NOMO-1 (cell line): ENCODE results near the gene SFXN3.
"Not testable (repeated sequence)": the region's sequence is repeated elsewhere in the genome, so short reads cannot be mapped to it uniquely, and the experiment has no call there.

Experiments used
- DNase-seq, 2 experiments: peaks; one replicate each; lab custom pipeline; 2025; ENCODE audit not compliant: unreplicated experiment in 2 of 2; lab: John Stamatoyannopoulos, UW

SFXN3 gene

GRCh38 chr10:101034404-101034803, 3.4 kb downstream of the SFXN3 start:
- DNase-seq: not testable (repeated sequence)

- DNase-seq: no peak
Observed at GRCh38 chr10:101035314-101035713, 4.3 kb downstream of the SFXN3 start.

GRCh38 chr10:101035916-101036702, 5.1 kb downstream of the SFXN3 start:
- no peak for DNase-seq

- no peak for DNase-seq
Observed at GRCh38 chr10:101036726-101037125, 5.7 kb downstream of the SFXN3 start.

- no peak for DNase-seq
Observed at GRCh38 chr10:101038484-101038883, 7.5 kb downstream of the SFXN3 start.

GRCh38 chr10:101040061-101040460, 9.0 kb downstream of the SFXN3 start:
- DNase-seq: no peak

- no peak for DNase-seq
Observed at GRCh38 chr10:101040851-101041250, 9.8 kb downstream of the SFXN3 start.

- DNase-seq: peak; percentile 46 to 67
Observed at GRCh38 chr10:101041252-101041761, 10.3 kb downstream of the SFXN3 start.

GRCh38 chr10:101042118-101042517, 11.1 kb downstream of the SFXN3 start:
- no peak for DNase-seq

- peak; percentile 92 to 93 for DNase-seq
Observed at GRCh38 chr10:101042667-101043362, 11.8 kb downstream of the SFXN3 start.

GRCh38 chr10:101043363-101043707, 12.3 kb downstream of the SFXN3 start:
- no peak for DNase-seq

GRCh38 chr10:101044117-101044516, 13.1 kb downstream of the SFXN3 start:
- no peak for DNase-seq

GRCh38 chr10:101046332-101047238, 15.6 kb downstream of the SFXN3 start:
- no peak for DNase-seq

- DNase-seq: no peak
Observed at GRCh38 chr10:101047268-101047667, 16.2 kb downstream of the SFXN3 start.

- no peak for DNase-seq
Observed at GRCh38 chr10:101047961-101048892, 17.2 kb downstream of the SFXN3 start.

GRCh38 chr10:101050208-101051069, 19.4 kb downstream of the SFXN3 start:
- peak; percentile 48 to 59 for DNase-seq

- DNase-seq: no peak
Observed at GRCh38 chr10:101052285-101052684, 21.3 kb downstream of the SFXN3 start.

- no peak for DNase-seq
Observed at GRCh38 chr10:101053516-101053915, 22.5 kb downstream of the SFXN3 start.

- no peak for DNase-seq
Observed at GRCh38 chr10:101054351-101054750, 23.3 kb downstream of the SFXN3 start.
